Measurements from ENCODE around the gene RGS7.

Gene RGS7

DNA sequence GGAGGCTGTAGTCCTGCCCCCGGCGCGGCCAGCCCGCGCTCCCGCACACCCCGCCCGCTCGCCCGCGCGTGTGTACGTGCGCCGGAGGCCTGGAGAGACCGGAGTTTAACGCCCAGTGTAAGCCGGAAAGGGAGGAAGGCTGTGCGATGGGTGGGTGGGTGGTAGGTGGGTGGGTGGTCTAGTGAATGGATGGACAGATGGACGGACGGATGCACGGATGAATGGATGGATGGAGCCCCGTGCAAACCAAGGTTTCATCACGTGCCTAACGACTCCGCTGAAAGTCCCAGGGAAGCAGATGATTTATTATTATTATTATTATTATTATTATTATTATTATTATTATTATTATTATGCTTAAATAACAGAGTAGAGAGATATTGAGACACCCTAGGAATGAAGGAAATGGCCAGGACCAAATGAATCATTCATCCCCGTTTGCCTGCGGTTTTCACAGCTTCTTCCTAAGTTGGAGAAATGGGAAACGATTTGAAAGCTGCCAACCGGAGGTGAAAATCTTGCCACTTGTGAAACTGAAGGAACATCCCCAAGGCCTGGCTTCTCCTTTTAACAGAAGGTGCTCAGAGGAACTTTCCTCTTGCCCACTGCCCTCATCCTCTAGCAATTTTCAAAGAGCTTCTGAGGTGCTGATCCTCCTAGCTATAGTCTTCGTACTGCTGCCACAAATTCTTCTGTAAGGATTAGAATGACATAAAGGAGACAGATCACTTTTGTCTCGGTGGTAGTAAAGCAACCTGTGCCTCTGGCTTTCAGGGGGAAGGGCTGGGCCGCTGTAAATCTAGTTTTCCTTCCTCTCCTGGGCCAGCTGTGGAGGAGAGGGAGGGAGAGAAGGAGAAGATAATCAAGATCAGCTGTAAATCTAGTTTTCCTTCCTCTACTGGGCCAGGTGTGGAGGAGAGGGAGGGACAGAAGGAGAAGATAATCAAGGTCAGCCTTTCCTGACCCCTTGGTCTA lies 648 bp upstream of the RGS7 start:
- no peak overlapping the region for H3K4me3 ChIP-seq (ENCODE audit: low read depth, low read length)
- DNase-seq (ENCODE audit: low read depth): no peak

DNA sequence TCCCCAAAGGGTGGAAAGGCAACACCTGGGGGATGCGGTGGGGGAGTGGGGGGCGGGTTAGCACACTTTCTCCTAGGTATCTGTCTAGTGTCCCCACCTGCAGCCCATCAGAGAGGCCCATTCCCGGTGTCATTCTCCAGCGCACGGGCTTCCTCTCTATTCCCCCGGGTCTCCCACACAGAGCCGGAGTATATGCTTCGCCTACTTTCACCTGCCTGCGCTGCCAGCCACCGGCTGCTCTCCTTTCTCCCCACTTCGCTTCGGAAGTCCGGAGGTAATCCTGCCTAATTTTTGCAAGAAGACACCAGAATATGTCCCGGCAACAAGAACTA lies 852 bp downstream of the RGS7 start:
- TF ChIP-seq, protein P1, sequence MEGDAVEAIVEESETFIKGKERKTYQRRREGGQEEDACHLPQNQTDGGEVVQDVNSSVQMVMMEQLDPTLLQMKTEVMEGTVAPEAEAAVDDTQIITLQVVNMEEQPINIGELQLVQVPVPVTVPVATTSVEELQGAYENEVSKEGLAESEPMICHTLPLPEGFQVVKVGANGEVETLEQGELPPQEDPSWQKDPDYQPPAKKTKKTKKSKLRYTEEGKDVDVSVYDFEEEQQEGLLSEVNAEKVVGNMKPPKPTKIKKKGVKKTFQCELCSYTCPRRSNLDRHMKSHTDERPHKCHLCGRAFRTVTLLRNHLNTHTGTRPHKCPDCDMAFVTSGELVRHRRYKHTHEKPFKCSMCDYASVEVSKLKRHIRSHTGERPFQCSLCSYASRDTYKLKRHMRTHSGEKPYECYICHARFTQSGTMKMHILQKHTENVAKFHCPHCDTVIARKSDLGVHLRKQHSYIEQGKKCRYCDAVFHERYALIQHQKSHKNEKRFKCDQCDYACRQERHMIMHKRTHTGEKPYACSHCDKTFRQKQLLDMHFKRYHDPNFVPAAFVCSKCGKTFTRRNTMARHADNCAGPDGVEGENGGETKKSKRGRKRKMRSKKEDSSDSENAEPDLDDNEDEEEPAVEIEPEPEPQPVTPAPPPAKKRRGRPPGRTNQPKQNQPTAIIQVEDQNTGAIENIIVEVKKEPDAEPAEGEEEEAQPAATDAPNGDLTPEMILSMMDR (IDR thresholded peaks at IDR 0.05; ENCODE audit: insufficient read depth, low read depth, low read length, missing control alignments): no peak
- H3K4me3 ChIP-seq (ENCODE audit: low read depth, low read length): no peak overlapping the region
- DNase-seq (ENCODE audit: low read depth): no peak

More for the DNA sequence above, 648 bp upstream of the RGS7 start:
- TF ChIP-seq, protein P1 (IDR thresholded peaks at IDR 0.05; ENCODE audit: insufficient read depth, low read depth, low read length, missing control alignments): no peak

DNA sequence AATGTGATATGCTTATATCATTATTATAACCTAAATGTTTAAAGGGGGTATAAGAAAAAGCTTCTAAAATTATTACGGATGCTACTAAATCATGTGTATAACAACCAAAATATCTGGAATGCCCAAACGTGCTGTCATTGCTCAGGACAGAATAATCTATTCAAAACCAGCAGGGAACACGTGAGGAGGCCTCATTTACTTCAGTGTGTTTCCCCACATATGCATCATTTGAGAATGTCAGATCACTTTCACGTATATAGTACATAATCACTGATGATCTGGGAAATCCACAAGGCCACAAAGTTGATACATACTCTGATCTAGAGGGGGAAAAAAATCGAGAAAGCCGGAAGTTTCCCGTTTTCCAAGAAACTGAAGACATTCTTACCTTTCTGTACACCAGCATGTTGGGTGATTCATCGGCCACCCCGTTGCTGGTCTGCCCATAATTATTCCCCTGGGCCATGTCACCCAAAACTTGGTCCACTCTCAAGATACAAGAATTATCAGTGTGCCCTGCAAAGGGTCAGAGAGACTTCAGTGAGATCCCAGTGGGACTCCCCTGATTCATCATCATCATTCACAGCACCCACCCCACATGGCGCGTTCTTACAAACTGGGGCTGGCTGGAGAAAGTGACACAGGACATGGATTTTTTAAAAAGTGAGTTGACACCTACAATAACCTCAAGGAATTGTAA lies 1.5 kb downstream of the RGS7 start:
- H3K4me3 ChIP-seq (ENCODE audit: low read depth, low read length): no peak overlapping the region
- no peak for DNase-seq (ENCODE audit: low read depth)
- TF ChIP-seq, protein P1 (IDR thresholded peaks at IDR 0.05; ENCODE audit: insufficient read depth, low read depth, low read length, missing control alignments): no peak

DNA sequence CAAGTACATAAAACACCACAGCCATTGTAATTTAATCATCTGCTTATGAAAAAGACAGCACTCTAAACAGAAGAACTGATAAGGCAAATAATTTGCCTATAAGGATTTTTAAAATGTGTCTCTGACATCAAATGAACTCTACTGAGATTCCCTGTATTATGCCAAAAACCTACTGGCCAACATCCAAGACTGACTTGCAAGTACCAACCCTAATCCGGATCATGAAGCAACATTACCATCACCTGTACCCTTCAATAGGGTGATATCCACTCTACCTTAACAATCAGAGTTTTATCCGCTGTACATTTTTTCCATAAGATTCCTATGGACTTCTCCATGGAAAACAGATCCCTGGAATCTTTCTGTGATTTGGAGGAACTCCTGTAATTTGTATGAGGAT lies 4.6 kb downstream of the RGS7 start:
- no peak overlapping the region for H3K4me3 ChIP-seq (ENCODE audit: low read depth, low read length)
- TF ChIP-seq, protein P1 (IDR thresholded peaks at IDR 0.05; ENCODE audit: insufficient read depth, low read depth, low read length, missing control alignments): no peak
- no peak for DNase-seq (ENCODE audit: low read depth)

DNA sequence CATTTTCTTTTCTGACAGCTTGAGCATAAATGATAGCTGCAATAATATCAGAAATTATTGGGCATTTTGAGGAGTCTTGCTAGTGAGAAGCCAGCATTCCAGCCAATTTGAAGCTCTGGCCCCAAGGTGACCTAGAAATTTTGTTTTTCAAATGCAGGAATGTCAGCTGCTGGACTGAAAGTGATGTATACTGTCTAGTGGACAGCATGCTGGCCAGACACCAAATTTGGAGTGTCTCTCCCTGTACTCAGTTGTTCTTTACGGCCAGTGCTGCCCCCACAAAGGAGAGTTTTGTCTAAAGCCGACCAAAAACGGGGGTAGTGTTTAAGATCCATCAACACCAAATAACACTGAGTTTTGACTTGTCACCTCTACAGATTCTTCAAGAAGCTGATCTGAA lies 5.2 kb downstream of the RGS7 start:
- TF ChIP-seq, protein P1 (IDR thresholded peaks at IDR 0.05; ENCODE audit: insufficient read depth, low read depth, low read length, missing control alignments): no peak

DNA sequence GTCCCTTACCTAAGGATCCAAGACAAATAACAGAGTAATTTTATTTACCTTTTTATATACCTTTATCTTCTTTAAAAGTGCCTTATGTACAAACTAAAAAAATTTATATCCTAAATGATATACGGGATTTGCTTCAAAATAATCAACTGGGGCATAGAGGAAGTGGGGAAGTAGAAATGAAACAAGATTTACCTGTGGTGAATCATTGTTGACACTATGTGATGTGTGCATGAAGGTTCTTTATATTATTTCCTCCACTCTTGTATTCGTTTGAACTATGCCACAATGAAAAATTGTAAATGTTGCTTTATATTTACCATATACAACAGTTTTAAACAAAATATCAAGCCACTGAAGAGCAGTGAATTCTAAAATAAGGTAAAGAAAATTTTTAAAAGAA lies 13.0 kb downstream of the RGS7 start:
- DNase-seq (ENCODE audit: low read depth): no peak
- H3K4me3 ChIP-seq (ENCODE audit: low read depth, low read length): no peak overlapping the region
- TF ChIP-seq, protein P1 (IDR thresholded peaks at IDR 0.05; ENCODE audit: insufficient read depth, low read depth, low read length, missing control alignments): no peak

More for the DNA sequence above, 5.2 kb downstream of the RGS7 start:
- no peak overlapping the region for H3K4me3 ChIP-seq (ENCODE audit: low read depth, low read length)
- no peak for DNase-seq (ENCODE audit: low read depth)
